ENCODE results near the gene KCND3.

KCND3 gene

GRCh38 chr1:111955755-111956154 is 33.7 kb downstream of the KCND3 start:
- no peak for DNase-seq

- DNase-seq = no peak
Observed at GRCh38 chr1:111953797-111954196, 35.7 kb downstream of the KCND3 start.

GRCh38 chr1:111952125-111952657 is 37.3 kb downstream of the KCND3 start:
- no peak for DNase-seq

GRCh38 chr1:111948209-111949171 is 41.0 kb downstream of the KCND3 start:
- DNase-seq = no peak

- no peak for DNase-seq
Observed at GRCh38 chr1:111943846-111944749, 45.4 kb downstream of the KCND3 start.

GRCh38 chr1:111943066-111943465 is 46.4 kb downstream of the KCND3 start:
- DNase-seq = no peak

GRCh38 chr1:111938536-111938935 is 50.9 kb downstream of the KCND3 start:
- DNase-seq = no peak

GRCh38 chr1:111938123-111938522 is 51.3 kb downstream of the KCND3 start:
- DNase-seq = no peak

GRCh38 chr1:111937147-111937725 is 52.2 kb downstream of the KCND3 start:
- no peak for DNase-seq

- DNase-seq = no peak
Observed at GRCh38 chr1:111934106-111934852, 55.2 kb downstream of the KCND3 start.

GRCh38 chr1:111930356-111930755 is 59.1 kb downstream of the KCND3 start:
- no peak for DNase-seq

GRCh38 chr1:111928531-111928930 is 60.9 kb downstream of the KCND3 start:
- no peak for DNase-seq

GRCh38 chr1:111927652-111928051 is 61.8 kb downstream of the KCND3 start:
- DNase-seq = no peak

- no peak for DNase-seq
Observed at GRCh38 chr1:111924786-111925185, 64.7 kb downstream of the KCND3 start.

- DNase-seq = no peak
Observed at GRCh38 chr1:111923766-111924165, 65.7 kb downstream of the KCND3 start.

- DNase-seq = no peak
Observed at GRCh38 chr1:111921948-111922347, 67.5 kb downstream of the KCND3 start.

- no peak for DNase-seq
Observed at GRCh38 chr1:111920221-111921024, 69.0 kb downstream of the KCND3 start.

- no peak for DNase-seq
Observed at GRCh38 chr1:111911776-111912515, 77.5 kb downstream of the KCND3 start.

- DNase-seq = no peak
Observed at GRCh38 chr1:111911061-111911460, 78.4 kb downstream of the KCND3 start.

- no peak for DNase-seq
Observed at GRCh38 chr1:111909030-111909429, 80.4 kb downstream of the KCND3 start.

All from CD4-positive, alpha-beta T cell treated with Interferon gamma for 1 hour (primary cell).